Activated T-helper 1 cell treated with anti-CD3 and anti-CD28 coated beads, Interleukin-12 subunit alpha, Interleukin-12 subunit beta, Interleukin-2, Interleukin-4 antibody, amounts not matched to agents 30 ng/mL and 10 ng/mL and 1 ng/mL, durations not matched to agents 14 hours and 24 hours and 36 hours (primary cell): ENCODE data around the gene ZP3. TPM values are rescaled to one million over a fixed set of nuclear protein-coding genes. Genes with fewer than 3 reads are reported as not detected.
A peak's percentile ranks its signal among the peaks of the same experiment; 100 is the strongest.
"Not testable (repeated sequence)": the region's sequence is repeated elsewhere in the genome, so short reads cannot be mapped to it uniquely, and the experiment has no call there.

Experiments
- DNase-seq: peaks from one replicate; pipeline ENCODE4 v3.0.0; 2021; ENCODE audit warnings: low spot score
- H3K27ac Mint-ChIP-seq: one replicate; pipeline ENCODE4 v1.8.0; 2021; ENCODE audit warnings: mild to moderate bottlenecking, mixed read lengths
- H3K27me3 Mint-ChIP-seq: one replicate; pipeline ENCODE4 v1.8.0; 2022; ENCODE audit warnings: mild to moderate bottlenecking, moderate library complexity, mixed read lengths; ENCODE audit not compliant: insufficient read depth
- H3K36me3 Mint-ChIP-seq: one replicate; pipeline ENCODE4 v1.8.0; 2021; ENCODE audit warnings: low read depth, mixed read lengths
- H3K4me1 Mint-ChIP-seq: one replicate; pipeline ENCODE4 v1.8.0; 2021; ENCODE audit warnings: low read depth, mixed read lengths
- H3K4me3 Mint-ChIP-seq: one replicate; pipeline ENCODE4 v1.8.0; 2021; ENCODE audit warnings: mild to moderate bottlenecking, moderate library complexity, mixed read lengths
- H3K9me3 Mint-ChIP-seq: one replicate; pipeline ENCODE4 v1.8.0; 2021; ENCODE audit warnings: mixed read lengths
- intact Hi-C: fragments of 100-400 bp; cut with micrococcal nuclease; formaldehyde crosslinking; loops from one replicate; pipeline ENCODE4 v1.15.1; 2024
- total RNA-seq: library from RNA; stranded (reverse); gene quantifications from 2 replicates; pipeline ENCODE4 v1.2.3, GENCODE V29; 2022

Gene ZP3
- total RNA-seq, 1 donor from 2014 or later: 4.0 TPM

GRCh38 chr7:76486618-76487017 lies 61.9 kb downstream of the ZP3 start:
- H3K36me3 Mint-ChIP-seq, H3K9me3 Mint-ChIP-seq, H3K27me3 Mint-ChIP-seq, intact Hi-C loops, H3K4me1 Mint-ChIP-seq: not testable (repeated sequence)
- peak overlapping the region; percentile 49 for H3K4me3 Mint-ChIP-seq
- peak; percentile 24 for DNase-seq
- peak overlapping the region; percentile 74 for H3K27ac Mint-ChIP-seq

DNA sequence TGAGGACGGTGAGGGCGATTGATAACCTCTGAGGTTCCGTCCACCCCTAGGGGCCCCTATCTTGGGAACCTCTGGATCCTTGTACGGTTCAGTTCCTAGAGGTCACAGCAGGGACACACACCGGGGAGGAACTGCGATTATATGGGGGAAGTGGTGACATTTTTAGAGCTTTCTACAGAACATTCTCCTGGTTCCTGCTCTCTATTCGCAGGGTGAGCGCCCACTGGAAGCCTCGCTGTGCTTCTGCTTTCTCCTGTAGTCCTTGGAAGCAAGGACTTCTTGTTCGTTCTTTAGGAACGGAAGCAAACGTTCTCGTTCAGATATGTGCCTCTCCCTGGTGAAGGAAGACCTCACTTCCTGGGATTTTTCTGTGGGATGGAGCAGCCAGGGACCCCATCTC lies 63.2 kb downstream of the ZP3 start:
- H3K36me3 Mint-ChIP-seq, H3K27ac Mint-ChIP-seq, intact Hi-C loops, H3K4me1 Mint-ChIP-seq, H3K9me3 Mint-ChIP-seq, DNase-seq, H3K4me3 Mint-ChIP-seq, H3K27me3 Mint-ChIP-seq: not testable (repeated sequence)

Other genes with a start within 250 kb of the ZP3 start
- not detected in 2 replicates for gene SRRM3, start 223.1 kb upstream of the ZP3 start, total RNA-seq
- gene HSPB1, start 122.3 kb upstream of the ZP3 start, total RNA-seq: 78.4 and 87.2 TPM in 2 replicates
- 165 and 167 TPM in 2 replicates for gene YWHAG, start 66.0 kb upstream of the ZP3 start, total RNA-seq
- gene SSC4D, start 15.3 kb upstream of the ZP3 start, total RNA-seq: 0.64 and 0.73 TPM in 2 replicates
- gene DTX2, start 36.8 kb downstream of the ZP3 start, total RNA-seq: 26.4 and 28.0 TPM in 2 replicates
- 1.1 and 1.2 TPM in 2 replicates for gene UPK3B, start 85.6 kb downstream of the ZP3 start, total RNA-seq
- gene SPDYE16, start 118.3 kb downstream of the ZP3 start, total RNA-seq: 0.15 TPM in 1 of 2 replicates, not detected in the other
- gene POMZP3, start 202.3 kb downstream of the ZP3 start, total RNA-seq: 10.1 and 12.0 TPM in 2 replicates